Islet precursor cell (in vitro differentiated cells): Measurements from ENCODE around the gene SNX10.

ENCODE experiments used
- DNase-seq: peaks from one replicate; pipeline ENCODE4 v3.0.0-alpha.2; 2018

Gene SNX10

GRCh38 chr7:26409661-26410547 is 118.2 kb downstream of the SNX10 start:
- DNase-seq: no peak

DNA sequence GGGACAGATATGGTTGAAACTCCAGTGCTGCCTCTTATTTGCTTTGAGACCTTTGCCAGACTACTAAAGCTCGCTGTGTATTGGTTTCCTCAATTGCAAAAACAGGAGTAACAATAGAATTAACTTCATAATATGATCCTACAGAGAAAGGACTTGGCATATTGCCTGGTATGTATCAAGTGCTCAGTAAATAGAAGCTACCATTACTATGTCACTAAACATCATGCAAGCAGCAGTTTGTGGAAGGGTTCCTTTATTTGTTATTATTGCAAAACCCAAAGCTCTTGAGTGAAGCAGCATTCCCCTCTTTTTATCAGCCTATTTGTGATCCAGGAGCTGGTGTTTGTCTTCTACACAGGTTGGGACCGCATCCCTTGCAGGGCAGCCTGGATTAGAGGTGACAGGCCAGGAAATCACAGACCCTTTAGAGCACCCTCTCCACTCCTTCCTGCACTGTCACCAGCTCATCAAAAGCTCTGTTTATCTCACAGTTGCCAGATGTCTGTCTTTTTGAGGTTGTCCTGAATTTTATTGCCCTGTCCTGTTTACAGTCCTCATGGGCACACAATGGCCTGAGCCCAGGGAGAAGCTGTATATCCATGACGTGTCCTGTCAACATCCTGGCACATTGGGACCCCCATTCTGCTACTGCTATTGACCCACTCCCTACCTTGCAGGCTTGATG is 121.5 kb downstream of the SNX10 start:
- peak; percentile 75 for DNase-seq

DNA sequence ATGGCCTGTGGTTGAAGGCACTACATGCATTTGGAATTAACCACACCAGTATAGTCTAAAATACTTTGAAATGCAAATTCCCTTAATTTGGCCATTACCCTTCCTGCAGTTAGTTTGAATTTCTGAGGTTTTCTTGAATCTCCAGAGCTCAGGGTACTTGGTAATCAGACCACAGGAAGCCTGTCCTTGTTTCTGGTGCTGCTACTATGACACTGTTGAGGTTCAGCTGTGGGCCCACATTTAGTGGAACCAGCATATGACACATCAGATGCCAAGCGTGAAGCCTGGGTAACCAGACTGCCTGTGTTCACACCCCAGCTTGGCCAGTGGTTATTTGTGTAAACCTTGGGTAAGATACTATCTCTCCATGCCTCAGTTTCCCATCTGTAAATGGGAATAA is 124.3 kb downstream of the SNX10 start:
- DNase-seq: no peak

- DNase-seq: peak; percentile 85
Measured at GRCh38 chr7:26417911-26418413, 126.3 kb downstream of the SNX10 start.

DNA sequence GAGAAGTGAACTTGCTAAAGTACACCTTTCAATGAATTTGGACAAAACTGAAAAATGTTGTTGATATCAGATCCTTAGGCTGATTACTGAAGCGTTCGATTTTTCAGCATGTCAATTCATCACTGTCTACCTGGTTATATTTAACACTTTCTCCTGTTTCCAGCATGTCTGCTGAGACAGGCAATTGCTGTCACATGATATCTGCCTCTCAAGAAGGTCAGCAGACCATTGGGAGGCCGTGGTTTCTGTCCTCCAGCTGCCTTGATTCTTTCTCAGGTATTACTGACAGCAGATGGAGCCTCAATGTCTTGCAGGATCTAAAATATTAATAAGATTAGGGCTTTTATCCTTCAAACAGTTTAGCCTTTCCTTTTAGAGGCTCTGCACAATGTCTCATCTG is 127.5 kb downstream of the SNX10 start:
- no peak for DNase-seq

GRCh38 chr7:26420422-26421019 is 128.9 kb downstream of the SNX10 start:
- no peak for DNase-seq

- DNase-seq: no peak
Measured at GRCh38 chr7:26422761-26423160, 131.1 kb downstream of the SNX10 start.

DNA sequence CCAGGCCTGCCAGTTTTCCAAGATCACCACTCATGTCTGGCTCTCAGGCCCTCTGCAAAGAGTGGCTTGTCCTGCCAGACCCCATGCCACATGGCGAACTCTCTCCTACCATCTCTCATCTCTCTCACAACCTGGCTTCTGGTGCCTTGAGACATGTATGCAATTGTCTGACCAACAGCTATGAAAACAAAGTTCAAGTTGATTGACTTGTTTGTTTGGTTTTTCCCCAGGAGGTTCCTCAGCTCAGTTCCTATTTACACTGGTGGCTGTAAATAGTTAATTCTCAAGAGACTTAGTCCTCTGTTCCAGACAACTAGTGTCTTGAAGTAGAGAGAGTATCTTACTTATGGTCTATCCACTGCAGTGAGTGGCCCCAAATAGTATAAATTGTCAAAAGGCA is 131.8 kb downstream of the SNX10 start:
- no peak for DNase-seq
